Thyroid gland (tissue), 4 donors: Measurements from ENCODE around the gene SMG9. TPM values are rescaled to one million over a fixed set of nuclear protein-coding genes. Genes with fewer than 3 reads are reported as not detected.

Source experiments
- DNase-seq, 2 donors: peaks; one replicate each; pipeline ENCODE4 v3.0.0-alpha.2; 2019
- H3K27ac ChIP-seq, 3 donors: fragments of 200-600 bp; sonication (generic); 1 replicate in 2 of 3; 2 replicates in 1 of 3; pipeline ENCODE4 v1.5.1; 2016 to 2019; ENCODE audit warnings: mild to moderate bottlenecking in 1 of 3, moderate library complexity in 1 of 3
- H3K27me3 ChIP-seq: fragments of 200-600 bp; sonication (generic); one replicate; pipeline ENCODE4 v1.5.1; 2019
- H3K36me3 ChIP-seq, 2 donors: fragments of 200-600 bp; sonication (generic); one replicate each; pipeline ENCODE4 v1.5.1; 2016 to 2019
- H3K4me1 ChIP-seq, 2 donors: fragments of 200-600 bp; sonication (generic); one replicate each; pipeline ENCODE4 v1.5.1; 2017 to 2019
- H3K4me3 ChIP-seq, 3 donors: fragments of 200-600 bp; sonication (generic); replicated peaks in 1 of 3; 1 replicate in 2 of 3; 2 replicates in 1 of 3; pipeline ENCODE4 v1.5.1; 2016; ENCODE audit warnings: mild to moderate bottlenecking in 1 of 3
- H3K9me3 ChIP-seq: fragments of 200-600 bp; sonication (generic); one replicate; pipeline ENCODE4 v1.5.1; 2017
- CTCF ChIP-seq, 6 experiments: fragments of 200-600 bp in 3 of 6; fragments of 450-650 bp in 3 of 6; sonication (generic) in 3 of 6; IDR thresholded peaks; one replicate each; pipeline ENCODE4 v1.5.1; 2016 to 2019; ENCODE audit warnings: antibody characterized with exemption in 6 of 6, mild to moderate bottlenecking in 2 of 6, inconsistent platforms in 1 of 6, moderate library complexity in 1 of 6
- POLR2A ChIP-seq, 2 donors: fragments of 450-650 bp; IDR thresholded peaks; one replicate each; pipeline ENCODE4 v1.6.1; 2017; ENCODE audit warnings: antibody characterized with exemption in 2 of 2, mild to moderate bottlenecking in 2 of 2, moderate library complexity in 1 of 2
- WGBS, 2 donors: methylation state at CpG; one replicate each; pipeline ENCODE4 v1.1.5; 2017; 5-methylcytosine and 5-hydroxymethylcytosine counted together
- intact Hi-C: fragments of 100-400 bp; cut with DNase I; formaldehyde crosslinking; loops from one replicate; pipeline ENCODE4 v1.15.1; 2023
- total RNA-seq, 4 donors: library from RNA; depleted of rRNA; stranded (reverse); fragments of >200 nt; gene quantifications; one replicate each; pipeline ENCODE4 v1.2.3, GENCODE V29; 2016

SMG9 gene
- total RNA-seq, 4 donors from 2014 or later = 15.5 to 34.4 (median 18.8) TPM

GRCh38 chr19:43695985-43696704 is 58.6 kb downstream of the SMG9 start:
- intact Hi-C loops = no loop called here
- no peak for DNase-seq
- Histone ChIP-seq H3K36me3 (no peaks in the 10 kb centered on the region), H3K4me3 (no peak overlapping the region), H3K9me3 (no peaks in the 10 kb centered on the region), H3K27ac (no peak overlapping the region), H3K4me1 (peaks cover 0 to 4% of the 10 kb centered on the region in 2 donors), H3K27me3 (no peaks in the 10 kb centered on the region)
- WGBS, 2 donors = 85 to 87% methylated on average over 6 of the region's 6 CpGs
- TF ChIP-seq CTCF (IDR thresholded peaks at IDR 0.05) = no peak
- TF ChIP-seq POLR2A (IDR thresholded peaks at IDR 0.05) = no peak

- intact Hi-C loops = no loop called here
Measured at GRCh38 chr19:43694553-43694952, 60.2 kb downstream of the SMG9 start.

GRCh38 chr19:43692877-43693276 is 61.9 kb downstream of the SMG9 start:
- Histone ChIP-seq H3K4me1 (no peaks in the 10 kb centered on the region), H3K4me3 (no peak overlapping the region), H3K27ac (no peak overlapping the region), H3K27me3 (no peaks in the 10 kb centered on the region), H3K36me3 (no peaks in the 10 kb centered on the region), H3K9me3 (no peaks in the 10 kb centered on the region)
- intact Hi-C loops = no loop called here
- no peak for DNase-seq
- TF ChIP-seq POLR2A (IDR thresholded peaks at IDR 0.05) (no peak), CTCF (IDR thresholded peaks at IDR 0.05) (no peak)
- WGBS, 2 donors = 72 to 82% methylated on average over 4 of the region's 4 CpGs

More at GRCh38 chr19:43694553-43694952, 60.2 kb downstream of the SMG9 start:
- H3K36me3 ChIP-seq = no peaks in the 10 kb centered on the region
- no peak for TF ChIP-seq POLR2A (IDR thresholded peaks at IDR 0.05)
- TF ChIP-seq CTCF (IDR thresholded peaks at IDR 0.05) = no peak
- no peak overlapping the region for H3K27ac ChIP-seq
- no peak for DNase-seq
- H3K27me3 ChIP-seq = no peaks in the 10 kb centered on the region
- peaks cover 0 to 4% of the 10 kb centered on the region in 2 donors for H3K4me1 ChIP-seq
- 61 to 79% methylated on average over 5 of the region's 5 CpGs for WGBS, 2 donors
- H3K4me3 ChIP-seq = no peak overlapping the region
- H3K9me3 ChIP-seq = no peaks in the 10 kb centered on the region

GRCh38 chr19:43692385-43692784 is 62.4 kb downstream of the SMG9 start:
- Histone ChIP-seq H3K36me3 (no peaks in the 10 kb centered on the region), H3K27me3 (no peaks in the 10 kb centered on the region)
- DNase-seq = no peak

More at GRCh38 chr19:43692385-43692784, 62.4 kb downstream of the SMG9 start:
- intact Hi-C loops = no loop called here
- WGBS, 2 donors = 90 to 91% methylated on average over 2 of the region's 2 CpGs
- Histone ChIP-seq H3K4me3 (no peak overlapping the region), H3K9me3 (no peaks in the 10 kb centered on the region), H3K27ac (no peak overlapping the region), H3K4me1 (no peaks in the 10 kb centered on the region)
- no peak for TF ChIP-seq CTCF (IDR thresholded peaks at IDR 0.05)
- TF ChIP-seq POLR2A (IDR thresholded peaks at IDR 0.05) = no peak
